GM12878 (cell line): ENCODE data around the gene CLDN12. TPM values are rescaled to one million over a fixed set of nuclear protein-coding genes. Genes with fewer than 3 reads are reported as not detected.

Experiments used
- ATAC-seq: fragments of 200-7000 bp; cut with Tn5 transposase; 3 replicates; pipeline ENCODE4 v1.9.1; 2020; ENCODE audit warnings: mild to moderate bottlenecking, moderate library complexity
- BruUV-seq: library from RNA; stranded (reverse); fragments of 400-500 nt; replicated peaks from 2 replicates; lab custom pipeline; 2021; lab: Mats Ljungman, UMichigan
- CTCF ChIA-PET: fragments of 300-600 bp; sonication (Branson Sonifier 250); formaldehyde crosslinking; extraction: SDS; loops from one replicate; lab custom pipeline; 2021; ENCODE audit warnings: inconsistent platforms; lab: Yijun Ruan, JAX
- POLR2A ChIA-PET: fragments of 350-600 bp; formaldehyde crosslinking; extraction: SDS; loops from one replicate; lab custom pipeline; 2021; ENCODE audit warnings: inconsistent platforms; lab: Charles Lee
- RAD21 ChIA-PET: fragments of 300-600 bp; sonication (Branson Sonifier 250); formaldehyde crosslinking; loops from one replicate; lab custom pipeline; 2023; ENCODE audit warnings: antibody characterized with exemption; ENCODE audit not compliant: unreplicated experiment; lab: Charles Lee
- SMC1A ChIA-PET: fragments of 300-600 bp; sonication (Branson Sonifier 250); formaldehyde crosslinking; loops from one replicate; lab custom pipeline; 2023; ENCODE audit not compliant: unreplicated experiment, uncharacterized antibody; lab: Charles Lee
- DNase-seq: peaks from one replicate; pipeline ENCODE4 v3.0.0-alpha.2; 2011; ENCODE audit warnings: low read depth, low spot score
- FAIRE-seq: peaks from 3 replicates; lab custom pipeline; 2011; peaks lifted over from hg19 to GRCh38; lab: Jason Lieb, UNC
- H2AFZ ChIP-seq: 2 replicates; pipeline ENCODE4 v1.6.0; 2011; ENCODE audit warnings: low read depth, low read length, control low read depth; ENCODE audit not compliant: control insufficient read depth
- H3K27ac ChIP-seq: 2 replicates; pipeline ENCODE4 v1.5.1; 2011; ENCODE audit warnings: control low read depth; ENCODE audit not compliant: control insufficient read depth, insufficient read depth
- H3K27me3 ChIP-seq, 2 experiments: replicated peaks in 1 of 2; 2 replicates each; pipeline versions ENCODE4 v1.6.0 to v1.6.1; 2011; ENCODE audit warnings: low read length in 1 of 2; ENCODE audit not compliant: control insufficient read depth in 2 of 2, insufficient read depth in 2 of 2
- H3K36me3 ChIP-seq, 2 experiments: 2 replicates each; pipeline ENCODE4 v1.5.1; 2011; ENCODE audit warnings: low read length in 1 of 2; ENCODE audit not compliant: control insufficient read depth in 2 of 2, insufficient read depth in 2 of 2
- H3K4me1 ChIP-seq: 2 replicates; pipeline ENCODE4 v1.6.1; 2011; ENCODE audit warnings: mild to moderate bottlenecking, low read length, moderate library complexity, mixed read lengths; ENCODE audit not compliant: control insufficient read depth, insufficient read depth
- H3K4me2 ChIP-seq: 2 replicates; pipeline ENCODE4 v1.6.0; 2011; ENCODE audit warnings: control low read depth; ENCODE audit not compliant: control insufficient read depth, insufficient read depth
- H3K4me3 ChIP-seq: fragments of 200-600 bp; sonication (generic); 2 replicates; pipeline ENCODE4 v1.5.1; 2016
- H3K79me2 ChIP-seq: 2 replicates; pipeline ENCODE4 v1.6.0; 2011; ENCODE audit warnings: low read length; ENCODE audit not compliant: control insufficient read depth, insufficient read depth
- H3K9ac ChIP-seq: 2 replicates; pipeline ENCODE4 v1.8.0; 2011; ENCODE audit warnings: low read length, control low read depth, mixed read lengths; ENCODE audit not compliant: control insufficient read depth, insufficient read depth
- H3K9me3 ChIP-seq: replicated peaks from 3 replicates; pipeline ENCODE4 v1.5.1; 2011; ENCODE audit warnings: mild to moderate bottlenecking, low read length; ENCODE audit not compliant: control insufficient read depth, insufficient read depth
- H4K20me1 ChIP-seq: 2 replicates; pipeline ENCODE4 v1.6.0; 2011; ENCODE audit not compliant: control insufficient read depth, insufficient read depth
- BHLHE40 ChIP-seq, 2 experiments: fragments of 450-650 bp in 1 of 2; IDR thresholded peaks; 2 replicates each; pipeline ENCODE4 v1.6.1; 2011 to 2017; ENCODE audit warnings: low read depth in 2 of 2, borderline replicate concordance in 1 of 2, improper control_type of control experiment in 1 of 2, low read length in 1 of 2, mild to moderate bottlenecking in 1 of 2
- CREM ChIP-seq: IDR thresholded peaks from 2 replicates; pipeline ENCODE4 v1.6.1; 2014; ENCODE audit warnings: antibody characterized with exemption, low read depth
- HDAC6 ChIP-seq: fragments of 200-600 bp; sonication (generic); IDR thresholded peaks from one replicate; pipeline ENCODE4 v1.8.0; 2017; ENCODE audit warnings: antibody characterized with exemption; ENCODE audit not compliant: unreplicated experiment
- NBN ChIP-seq: fragments of 450-650 bp; IDR thresholded peaks from 2 replicates; pipeline ENCODE4 v1.6.1; 2016
- NR2C1 ChIP-seq: fragments of 450-650 bp; IDR thresholded peaks from 2 replicates; pipeline ENCODE4 v1.6.1; 2017; ENCODE audit warnings: antibody characterized with exemption, mild to moderate bottlenecking, moderate library complexity
- RAD51 ChIP-seq: fragments of 450-650 bp; IDR thresholded peaks from 2 replicates; pipeline ENCODE4 v1.6.1; 2016; ENCODE audit warnings: moderate library complexity, mild to moderate bottlenecking, inconsistent platforms
- YY1 ChIP-seq: IDR thresholded peaks from 2 replicates; pipeline ENCODE4 v1.6.1; 2011; ENCODE audit warnings: low read depth, mild to moderate bottlenecking, low read length
- ZBTB40 ChIP-seq: fragments of 450-650 bp; IDR thresholded peaks from 2 replicates; pipeline ENCODE4 v1.6.1; 2016; ENCODE audit warnings: mild to moderate bottlenecking, moderate library complexity, borderline replicate concordance
- WGBS: methylation state at CpG from one replicate; pipeline ENCODE4 v1.1.6; 2016; ENCODE audit warnings: low lambda C conversion rate; ENCODE audit not compliant: insufficient replicate concordance, insufficient coverage; ENCODE audit errors: missing lambda C conversion rate; 5-methylcytosine and 5-hydroxymethylcytosine counted together
- in situ Hi-C: fragments of 300-500 bp; cut with MboI; formaldehyde crosslinking; loops from 9 replicates; pipeline ENCODE4 v1.14.3; 2018; ENCODE audit warnings: mixed read lengths
- intact Hi-C: fragments of 100-400 bp; cut with micrococcal nuclease; formaldehyde crosslinking; loops from one replicate; pipeline ENCODE4 v1.14.2; 2022; ENCODE audit not compliant: unreplicated experiment
- polyA plus RNA-seq, 11 experiments: library from polyadenylated mRNA; depleted of rRNA in 4 of 11; unstranded in 6 of 11; stranded (reverse) in 5 of 11; fragments of >200 nt; fragmentation: Nextera tagmentation in 4 of 11; fragmentation: Illumina TruSeq in 1 of 11; extraction: Ambion mirVana in 4 of 11; extraction: Trizol in 1 of 11; gene quantifications; 1 replicate in 1 of 11; 2 replicates in 10 of 11; pipeline versions ENCODE4 v1.2.1 to v1.2.3, GENCODE V29; 2011 to 2016; ENCODE audit warnings: inconsistent platforms in 2 of 11, missing spikeins in 2 of 11, low read depth in 1 of 11
- total RNA-seq, 4 experiments: library from RNA; depleted of rRNA in 3 of 4; stranded (reverse); fragments of >200 nt in 3 of 4; fragmentation: Illumina TruSeq in 1 of 4; extraction: Trizol in 1 of 4; gene quantifications; 2 replicates each; pipeline versions ENCODE4 v1.2.1 to v1.2.3, GENCODE V29; 2013 to 2021

CLDN12 gene
- total and polyA plus RNA-seq, 10 of the 15 experiments (the other 5 are each of a cell fraction or from before 2014, with no cell fraction given): 3.1 to 41.1 (median 6.8) TPM

- H3K9ac ChIP-seq: no peak overlapping the region
- H4K20me1 ChIP-seq: no peaks in the 10 kb centered on the region
- WGBS: 10% methylated on average over 2 of the region's 2 CpGs
- no peak overlapping the region for H3K4me2 ChIP-seq
- ChIA-PET SMC1A (interaction anchor here (1.0 to 1.3 kb wide), 2 partner anchors 11 to 273 kb away, joined by 3 to 4 read pairs; no protein-coding TSS in a partner anchor), CTCF (interaction anchor here (0.7 to 4.3 kb wide), 3 partner anchors 8 to 39 kb away, joined by 3 to 36 read pairs (median 3); no protein-coding TSS in a partner anchor), POLR2A (no interaction called here), RAD21 (no interaction called here)
- intact Hi-C loops: no loop called here
- no peak overlapping the region for H3K27ac ChIP-seq
- no peak for TF ChIP-seq YY1
- TF ChIP-seq NBN: no peak
- no peak for TF ChIP-seq HDAC6
- TF ChIP-seq RAD51: no peak
- TF ChIP-seq NR2C1: no peak
- TF ChIP-seq BHLHE40 (IDR thresholded peaks at IDR 0.05; ENCODE audit: borderline replicate concordance in 1 of 2, low read depth in 2 of 2, low read length in 1 of 2): no peak
- ATAC-seq: no peak
- no peaks in the 10 kb centered on the region for H3K4me1 ChIP-seq
- FAIRE-seq: no peak
- no peak for DNase-seq
- no peaks in the 10 kb centered on the region for H3K36me3 ChIP-seq
- H3K9me3 ChIP-seq: no peaks in the 10 kb centered on the region
- no peak overlapping the region for H3K4me3 ChIP-seq
- H3K79me2 ChIP-seq: no peaks in the 10 kb centered on the region
- no TSS peak for BruUV-seq
- no peak overlapping the region for H2AFZ ChIP-seq
- H3K27me3 ChIP-seq: no peaks in the 10 kb centered on the region
- in situ Hi-C loops: no loop called here
Observed at GRCh38 chr7:90445633-90446032, 42.4 kb downstream of the CLDN12 start.

GRCh38 chr7:90446137-90446899 lies 43.1 kb downstream of the CLDN12 start:
- RAD21 ChIA-PET: no interaction called here
- in situ Hi-C loops: no loop called here
- no peak overlapping the region for H3K27ac ChIP-seq
- POLR2A ChIA-PET: interaction anchor here (0.8 kb wide), 1 partner anchor 145 kb away, joined by 5 read pairs; no protein-coding TSS in a partner anchor
- H2AFZ ChIP-seq: no peak overlapping the region
- no peaks in the 10 kb centered on the region for H3K9me3 ChIP-seq
- no peaks in the 10 kb centered on the region for H3K79me2 ChIP-seq
- ATAC-seq (no peak), FAIRE-seq (no peak), DNase-seq (no peak)
- no peak overlapping the region for H3K4me2 ChIP-seq
- no TSS peak for BruUV-seq
- CTCF ChIA-PET: interaction anchor here (0.6 to 1.6 kb wide), 3 partner anchors 9 to 161 kb away, joined by 3 to 8 read pairs (median 3); no protein-coding TSS in a partner anchor
- intact Hi-C loops: no loop called here
- H3K27me3 ChIP-seq: no peaks in the 10 kb centered on the region
- no peaks in the 10 kb centered on the region for H3K36me3 ChIP-seq
- SMC1A ChIA-PET: no interaction called here
- WGBS: 5% methylated on average over 4 of the region's 4 CpGs
- no peaks in the 10 kb centered on the region for H3K4me1 ChIP-seq
- no peak overlapping the region for H3K9ac ChIP-seq
- H3K4me3 ChIP-seq: no peak overlapping the region
- no peaks in the 10 kb centered on the region for H4K20me1 ChIP-seq
- TF ChIP-seq CREM: no peak
- no peak for TF ChIP-seq ZBTB40
